A549 (cell line): ENCODE data around the gene CHST5. TPM values are rescaled to one million over a fixed set of nuclear protein-coding genes. Genes with fewer than 3 reads are reported as not detected.
"Not testable (repeated sequence)": the region's sequence is repeated elsewhere in the genome, so short reads cannot be mapped to it uniquely, and the experiment has no call there.

ENCODE experiments used
- ATAC-seq, 2 experiments: fragments of 200-7000 bp in 1 of 2; fragments of >200 bp in 1 of 2; cut with Nextera tagmentation in 1 of 2; cut with Tn5 transposase in 1 of 2; 3 replicates each; pipeline versions ENCODE4 v1.8.0 to v1.9.1; 2018 to 2020; ENCODE audit warnings: mild to moderate bottlenecking in 1 of 2, moderate library complexity in 1 of 2
- CTCF ChIA-PET: fragments of 300-600 bp; sonication (Branson Sonifier 250); formaldehyde crosslinking; extraction: SDS; loops from one replicate; lab custom pipeline; 2021; ENCODE audit warnings: antibody characterized with exemption, inconsistent platforms; lab: Yijun Ruan, JAX
- POLR2A ChIA-PET: fragments of 350-600 bp; formaldehyde crosslinking; extraction: SDS; loops from one replicate; lab custom pipeline; 2021; ENCODE audit warnings: antibody characterized with exemption, inconsistent platforms; lab: Yijun Ruan, JAX
- DNase-seq, 2 experiments: peaks; one replicate each; pipeline versions ENCODE4 v3.0.0 to v3.0.0-alpha.2; 2011 to 2016; ENCODE audit warnings: low read depth in 1 of 2, low spot score in 1 of 2
- FAIRE-seq: peaks from 2 replicates; lab custom pipeline; 2011; peaks lifted over from hg19 to GRCh38; lab: Jason Lieb, UNC
- H3K27ac ChIP-seq, 2 experiments: fragments of >200 bp; sonication (Bioruptor Twin); formaldehyde crosslinking; 3 replicates each; pipeline ENCODE4 v1.5.1; 2016 to 2017
- H3K4me1 ChIP-seq: fragments of >200 bp; sonication (Bioruptor Twin); formaldehyde crosslinking; 3 replicates; pipeline ENCODE4 v1.6.1; 2016
- H3K4me2 ChIP-seq: fragments of >200 bp; sonication (Bioruptor Twin); formaldehyde crosslinking; 3 replicates; pipeline ENCODE4 v1.6.1; 2016
- H3K4me3 ChIP-seq: fragments of >200 bp; sonication (Bioruptor Twin); formaldehyde crosslinking; 3 replicates; pipeline ENCODE4 v1.5.1; 2016
- H3K9me3 ChIP-seq: fragments of >200 bp; sonication (Bioruptor Twin); formaldehyde crosslinking; 3 replicates; pipeline ENCODE4 v1.6.1; 2016
- EHMT2 ChIP-seq: fragments of 200-600 bp; sonication (generic); IDR thresholded peaks from 2 replicates; pipeline ENCODE4 v1.6.1; 2016; ENCODE audit warnings: antibody characterized with exemption, low read depth, mild to moderate bottlenecking, moderate library complexity
- GATA3 ChIP-seq: IDR thresholded peaks from 2 replicates; pipeline ENCODE4 v1.6.1; 2012; ENCODE audit warnings: borderline replicate concordance
- HEYL ChIP-seq: fragments of 250-450 bp; sonication (Bioruptor Pico); IDR thresholded peaks from 2 replicates; pipeline ENCODE4 v1.8.0; 2021; ENCODE audit warnings: mild to moderate bottlenecking, moderate library complexity
- KDM1A ChIP-seq: fragments of 200-600 bp; sonication (generic); IDR thresholded peaks from 2 replicates; pipeline ENCODE4 v1.6.1; 2016; ENCODE audit warnings: low read depth, mild to moderate bottlenecking
- MAFK ChIP-seq: fragments of 450-650 bp; IDR thresholded peaks from 2 replicates; pipeline ENCODE4 v1.6.1; 2014; ENCODE audit not compliant: partially characterized antibody
- MYC ChIP-seq: IDR thresholded peaks from 2 replicates; pipeline ENCODE4 v1.6.1; 2012; ENCODE audit warnings: mild to moderate bottlenecking, inconsistent platforms, low read length, improper control_type of control experiment, borderline replicate concordance
- PHF8 ChIP-seq: fragments of 200-600 bp; sonication (generic); IDR thresholded peaks from 2 replicates; pipeline ENCODE4 v1.6.1; 2016; ENCODE audit warnings: low read depth, mild to moderate bottlenecking, antibody characterized with exemption, moderate library complexity, borderline replicate concordance
- POLR2AphosphoS2 ChIP-seq: conservative IDR thresholded peaks from 2 replicates; pipeline ENCODE4 v1.6.1; 2012; ENCODE audit warnings: low read length, improper control_type of control experiment, inconsistent platforms
- RARB ChIP-seq: fragments of 250-450 bp; sonication (Bioruptor Pico); IDR thresholded peaks from 2 replicates; pipeline ENCODE4 v1.8.0; 2021; ENCODE audit warnings: mild to moderate bottlenecking, moderate library complexity
- SMC3 ChIP-seq: fragments of >200 bp; sonication (Bioruptor Twin); formaldehyde crosslinking; IDR thresholded peaks from 3 replicates; pipeline ENCODE4 v1.6.1; 2018; ENCODE audit warnings: inconsistent platforms
- TFCP2L1 ChIP-seq: fragments of 250-450 bp; sonication (Bioruptor Pico); IDR thresholded peaks from 2 replicates; pipeline ENCODE4 v1.5.0; 2021; ENCODE audit warnings: mild to moderate bottlenecking
- ZC3H11A ChIP-seq: fragments of 450-650 bp; IDR thresholded peaks from 2 replicates; pipeline ENCODE4 v1.6.1; 2014; ENCODE audit warnings: antibody characterized with exemption, mild to moderate bottlenecking
- WGBS: methylation state at CpG from one replicate; pipeline ENCODE4 v1.1.6; 2017; ENCODE audit errors: missing lambda C conversion rate; 5-methylcytosine and 5-hydroxymethylcytosine counted together
- polyA plus RNA-seq, 4 experiments: library from polyadenylated mRNA; depleted of rRNA in 3 of 4; stranded (reverse); fragments of >200 nt; fragmentation: RNase III in 1 of 4; extraction: RNeasy Plus Mini Kit Qiagen cat#74134 plus additional on column Dnase treatment in 1 of 4; gene quantifications; 2 replicates in 3 of 4; 3 replicates in 1 of 4; pipeline ENCODE4 v1.2.3, GENCODE V29; 2011 to 2017
- TF ChIP-seq, protein P1 (sequence below): IDR thresholded peaks from 2 replicates; pipeline ENCODE4 v1.6.1; 2012; ENCODE audit warnings: low read depth, borderline replicate concordance
- TF ChIP-seq, protein P2 (sequence below): fragments of >200 bp; sonication (Bioruptor Twin); formaldehyde crosslinking; IDR thresholded peaks from 2 replicates; pipeline ENCODE4 v1.6.1; 2016
- TF ChIP-seq, protein P3 (sequence below): fragments of 150-350 bp; IDR thresholded peaks from 2 replicates; pipeline ENCODE4 v1.6.1; 2014; ENCODE audit warnings: low read depth, mild to moderate bottlenecking, low read length
- TF ChIP-seq, protein P4 (sequence below): fragments of >200 bp; sonication (Bioruptor Twin); formaldehyde crosslinking; IDR thresholded peaks from 3 replicates; pipeline ENCODE4 v1.6.1; 2016
- TF ChIP-seq, protein P5 (sequence below): IDR thresholded peaks from 2 replicates; pipeline ENCODE4 v1.6.1; 2012

CHST5 gene
- polyA plus RNA-seq, 2 of the 4 experiments (the other 2 are of a cell fraction) = 0.05 TPM; not detected in 1

DNA sequence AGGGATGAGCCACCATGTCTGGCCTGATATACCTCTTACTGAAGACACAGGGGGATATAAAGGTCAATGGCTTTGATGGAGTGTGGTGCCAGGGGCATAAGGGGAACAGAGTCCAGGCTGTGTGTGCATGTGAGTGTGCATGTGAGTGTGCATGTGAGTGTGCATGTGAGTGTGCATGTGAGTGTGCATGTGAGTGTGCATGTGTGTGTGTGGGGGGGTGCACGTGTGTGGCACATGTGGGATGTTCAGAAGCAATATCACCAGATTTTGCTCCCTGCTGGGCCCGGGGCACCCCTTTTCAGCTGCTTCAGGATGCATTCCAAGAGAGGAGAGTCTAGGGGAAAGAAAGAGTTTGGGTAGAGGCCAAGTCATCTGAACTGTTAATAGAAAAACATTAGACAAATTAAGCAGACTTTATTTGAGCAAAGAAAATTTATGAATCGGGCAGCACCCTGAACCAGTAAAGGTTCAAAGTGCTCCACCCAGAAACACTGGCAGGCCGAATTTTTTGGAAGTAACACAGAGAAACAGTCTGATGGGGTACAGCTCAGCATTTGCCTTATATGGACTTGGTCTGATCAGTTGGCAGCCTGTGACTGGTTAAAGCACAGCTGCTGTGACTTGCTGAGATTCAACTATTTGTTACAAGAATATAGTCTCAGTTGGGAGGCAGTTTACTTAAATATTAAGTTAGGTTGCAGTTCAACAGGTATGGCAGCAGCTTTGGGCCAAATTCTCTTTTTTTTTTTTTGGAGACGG, 9.7 kb downstream of the CHST5 start:
- CTCF ChIA-PET = interaction anchor here (0.6 to 3.8 kb wide), 2 partner anchors 7 to 9 kb away, joined by 3 to 21 read pairs; no protein-coding TSS in a partner anchor
- Histone ChIP-seq H3K4me1 (no peaks in the 10 kb centered on the region), H3K27ac (no peak overlapping the region), H3K4me3 (no peak overlapping the region), H3K4me2 (no peak overlapping the region), H3K9me3 (no peaks in the 10 kb centered on the region)
- ATAC-seq (no peak), DNase-seq (no peak), FAIRE-seq (no peak)
- 45% methylated on average over 5 of the region's 5 CpGs for WGBS
- TF ChIP-seq, protein P1, sequence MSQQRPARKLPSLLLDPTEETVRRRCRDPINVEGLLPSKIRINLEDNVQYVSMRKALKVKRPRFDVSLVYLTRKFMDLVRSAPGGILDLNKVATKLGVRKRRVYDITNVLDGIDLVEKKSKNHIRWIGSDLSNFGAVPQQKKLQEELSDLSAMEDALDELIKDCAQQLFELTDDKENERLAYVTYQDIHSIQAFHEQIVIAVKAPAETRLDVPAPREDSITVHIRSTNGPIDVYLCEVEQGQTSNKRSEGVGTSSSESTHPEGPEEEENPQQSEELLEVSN = no peak
- TF ChIP-seq PHF8 = no peak
- POLR2A ChIA-PET = no interaction called here

DNA sequence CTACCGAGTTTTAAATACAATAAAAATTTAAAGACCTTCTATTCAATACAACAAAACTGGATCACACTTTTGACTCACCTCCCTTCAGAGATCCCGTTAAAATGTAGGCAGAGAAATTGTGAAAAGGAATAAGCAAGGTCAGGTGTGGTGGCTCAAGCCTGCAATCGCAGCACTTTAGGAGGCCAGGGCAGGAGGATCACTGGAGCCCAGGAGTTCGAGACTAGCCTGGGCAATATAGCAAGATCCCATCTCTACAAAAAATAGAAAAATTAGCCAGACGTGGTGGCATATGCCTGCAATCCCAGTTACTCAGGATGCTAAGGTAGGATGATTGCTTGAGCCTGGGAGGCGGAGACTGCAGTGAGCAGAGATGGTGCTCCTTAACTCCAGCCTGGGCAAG, 16.7 kb downstream of the CHST5 start:
- TF ChIP-seq TFCP2L1 (CRISPR knock-in tag) (no peak), SMC3 (no peak), POLR2AphosphoS2 (no peak), HEYL (CRISPR knock-in tag) (no peak), KDM1A (no peak), MAFK (no peak), GATA3 (no peak), EHMT2 (no peak), MYC (no peak), RARB (CRISPR knock-in tag) (no peak), ZC3H11A (no peak)
- TF ChIP-seq, protein P2, sequence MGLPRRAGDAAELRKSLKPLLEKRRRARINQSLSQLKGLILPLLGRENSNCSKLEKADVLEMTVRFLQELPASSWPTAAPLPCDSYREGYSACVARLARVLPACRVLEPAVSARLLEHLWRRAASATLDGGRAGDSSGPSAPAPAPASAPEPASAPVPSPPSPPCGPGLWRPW = no peak
- TF ChIP-seq, protein P3, sequence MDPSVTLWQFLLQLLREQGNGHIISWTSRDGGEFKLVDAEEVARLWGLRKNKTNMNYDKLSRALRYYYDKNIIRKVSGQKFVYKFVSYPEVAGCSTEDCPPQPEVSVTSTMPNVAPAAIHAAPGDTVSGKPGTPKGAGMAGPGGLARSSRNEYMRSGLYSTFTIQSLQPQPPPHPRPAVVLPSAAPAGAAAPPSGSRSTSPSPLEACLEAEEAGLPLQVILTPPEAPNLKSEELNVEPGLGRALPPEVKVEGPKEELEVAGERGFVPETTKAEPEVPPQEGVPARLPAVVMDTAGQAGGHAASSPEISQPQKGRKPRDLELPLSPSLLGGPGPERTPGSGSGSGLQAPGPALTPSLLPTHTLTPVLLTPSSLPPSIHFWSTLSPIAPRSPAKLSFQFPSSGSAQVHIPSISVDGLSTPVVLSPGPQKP = no peak
- TF ChIP-seq, protein P4, sequence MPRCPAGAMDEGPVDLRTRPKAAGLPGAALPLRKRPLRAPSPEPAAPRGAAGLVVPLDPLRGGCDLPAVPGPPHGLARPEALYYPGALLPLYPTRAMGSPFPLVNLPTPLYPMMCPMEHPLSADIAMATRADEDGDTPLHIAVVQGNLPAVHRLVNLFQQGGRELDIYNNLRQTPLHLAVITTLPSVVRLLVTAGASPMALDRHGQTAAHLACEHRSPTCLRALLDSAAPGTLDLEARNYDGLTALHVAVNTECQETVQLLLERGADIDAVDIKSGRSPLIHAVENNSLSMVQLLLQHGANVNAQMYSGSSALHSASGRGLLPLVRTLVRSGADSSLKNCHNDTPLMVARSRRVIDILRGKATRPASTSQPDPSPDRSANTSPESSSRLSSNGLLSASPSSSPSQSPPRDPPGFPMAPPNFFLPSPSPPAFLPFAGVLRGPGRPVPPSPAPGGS = no peak
- TF ChIP-seq, protein P5, sequence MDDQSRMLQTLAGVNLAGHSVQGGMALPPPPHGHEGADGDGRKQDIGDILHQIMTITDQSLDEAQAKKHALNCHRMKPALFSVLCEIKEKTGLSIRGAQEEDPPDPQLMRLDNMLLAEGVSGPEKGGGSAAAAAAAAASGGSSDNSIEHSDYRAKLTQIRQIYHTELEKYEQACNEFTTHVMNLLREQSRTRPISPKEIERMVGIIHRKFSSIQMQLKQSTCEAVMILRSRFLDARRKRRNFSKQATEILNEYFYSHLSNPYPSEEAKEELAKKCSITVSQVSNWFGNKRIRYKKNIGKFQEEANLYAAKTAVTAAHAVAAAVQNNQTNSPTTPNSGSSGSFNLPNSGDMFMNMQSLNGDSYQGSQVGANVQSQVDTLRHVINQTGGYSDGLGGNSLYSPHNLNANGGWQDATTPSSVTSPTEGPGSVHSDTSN = no peak
- H3K4me1 ChIP-seq = no peaks in the 10 kb centered on the region; the same call in 2 of the 3 replicates
- 86% methylated on average over 6 of the region's 6 CpGs for WGBS
- no peak overlapping the region for H3K4me3 ChIP-seq
- no peak for DNase-seq
- no peaks in the 10 kb centered on the region for H3K9me3 ChIP-seq
- CTCF ChIA-PET = interaction anchor here (0.6 to 11.5 kb wide), 5 partner anchors 7 to 65 kb away, joined by 3 to 209 read pairs (median 19); partner anchors contain the start of gene TMEM170A
- H3K4me2 ChIP-seq = no peak overlapping the region
- POLR2A ChIA-PET = no interaction called here
- no peak for FAIRE-seq
- no peak overlapping the region for H3K27ac ChIP-seq
- ATAC-seq = no peak

DNA sequence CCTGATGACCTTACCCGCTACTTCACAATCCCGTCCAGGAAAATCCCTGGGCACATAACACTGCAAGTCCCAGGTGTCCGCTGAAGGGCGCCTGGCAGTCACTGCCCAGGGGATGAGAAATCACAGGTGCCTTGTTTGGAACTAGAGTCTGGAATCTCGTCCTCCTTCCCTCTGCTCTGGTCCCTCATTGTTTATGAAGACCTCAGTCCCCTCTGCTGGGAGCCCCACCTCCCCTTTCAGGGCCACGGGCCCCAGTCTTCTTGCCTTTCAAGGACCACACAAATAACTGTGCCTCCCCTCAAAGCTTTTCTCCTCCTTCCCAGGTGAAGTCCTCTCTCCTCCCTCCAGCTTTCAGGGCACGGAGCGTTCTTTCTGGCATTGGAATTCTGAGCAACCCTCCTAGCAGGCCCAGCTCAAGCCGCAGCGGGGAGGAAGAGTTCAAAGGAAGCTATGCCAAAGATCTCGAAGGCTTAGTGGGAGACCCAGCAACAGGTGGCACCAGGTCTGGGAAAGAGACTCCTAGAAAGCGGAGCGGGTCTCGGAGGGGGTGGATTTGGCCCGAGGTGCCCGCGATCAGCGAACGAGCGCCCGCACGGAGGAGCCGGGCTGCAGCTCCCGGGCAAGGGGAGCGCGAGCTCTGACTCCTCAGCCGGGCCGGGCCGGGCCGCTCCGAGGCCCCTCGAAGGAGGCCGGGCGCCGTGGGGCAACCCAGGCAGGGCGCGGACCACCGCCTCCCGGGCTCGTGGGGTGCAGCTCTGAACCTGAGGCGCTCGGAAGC, 19.5 kb downstream of the CHST5 start:
- CTCF ChIA-PET = interaction anchor here (0.6 to 11.5 kb wide), 45 partner anchors 7 to 531 kb away, joined by 3 to 209 read pairs (median 6); partner anchors contain the start of genes ADAT1, CHST5, CHST6 and KARS1
- POLR2A ChIA-PET = interaction anchor here (0.6 to 1.5 kb wide), 10 partner anchors 8 to 131 kb away, joined by 3 to 10 read pairs (median 4); partner anchors contain the start of genes CFDP1, KARS1, TERF2IP and TMEM231
- Histone ChIP-seq H3K4me3 (peak overlapping the region; percentile 84), H3K27ac (peak overlapping the region; percentile 93 to 99), H3K4me2 (peak overlapping the region; percentile 82)
- peak; percentile 64 to 68 for ATAC-seq
- not testable (repeated sequence) for H3K9me3 ChIP-seq, H3K4me1 ChIP-seq, DNase-seq, FAIRE-seq
- 21% methylated on average over 26 of the region's 42 CpGs for WGBS
